ENCODE data around the gene CHRD.

CHRD gene

GRCh38 chr3:184379358-184380184 lies at the start of gene CHRD:
Gene CHRD (plus strand): TSS chr3:184380054. CDS start chr3:184380319, 265 bp downstream.
- Mint-ChIP-seq H3K27me3 (ENCODE audit: low read depth) (peaks cover 74% of the 10 kb centered on the region), H3K36me3 (ENCODE audit: low read depth) (no peaks in the 10 kb centered on the region)

GRCh38 chr3:184332370-184333090 lies 47.3 kb upstream of the CHRD start:
- H3K36me3 Mint-ChIP-seq (ENCODE audit: low read depth), result peaks cover 68% of the 10 kb centered on the region
- H3K9me3 Mint-ChIP-seq, result no peaks in the 10 kb centered on the region
- H3K4me1 Mint-ChIP-seq (ENCODE audit: low read depth), result peaks cover 31% of the 10 kb centered on the region
- peak overlapping the region; percentile 65 for H3K27ac Mint-ChIP-seq
- H3K4me3 Mint-ChIP-seq, result no peak overlapping the region
- peaks cover 2% of the 10 kb centered on the region for H3K27me3 Mint-ChIP-seq (ENCODE audit: low read depth)

More at GRCh38 chr3:184379358-184380184, at the start of gene CHRD:
- Mint-ChIP-seq H3K4me1 (ENCODE audit: low read depth) (peaks cover 2% of the 10 kb centered on the region), H3K9me3 (no peaks in the 10 kb centered on the region), H3K4me3 (peak within 1 kb of the TSS; percentile 64), H3K27ac (no peak within 1 kb of the TSS)

- peaks cover 36% of the 10 kb centered on the region for H3K4me1 Mint-ChIP-seq (ENCODE audit: low read depth)
- peaks cover 68% of the 10 kb centered on the region for H3K36me3 Mint-ChIP-seq (ENCODE audit: low read depth)
- no peaks in the 10 kb centered on the region for H3K9me3 Mint-ChIP-seq
- H3K27ac Mint-ChIP-seq, result peak overlapping the region; percentile 65
- peaks cover 6% of the 10 kb centered on the region for H3K27me3 Mint-ChIP-seq (ENCODE audit: low read depth)
- H3K4me3 Mint-ChIP-seq, result no peak overlapping the region
Observed at GRCh38 chr3:184333190-184333589, 46.7 kb upstream of the CHRD start.

GRCh38 chr3:184333700-184334099 lies 46.2 kb upstream of the CHRD start:
- Mint-ChIP-seq H3K4me3 (peak overlapping the region; percentile 23), H3K4me1 (ENCODE audit: low read depth) (peaks cover 36% of the 10 kb centered on the region)

GRCh38 chr3:184334470-184335158 lies 45.2 kb upstream of the CHRD start:
- Mint-ChIP-seq H3K9me3 (no peaks in the 10 kb centered on the region), H3K36me3 (ENCODE audit: low read depth) (peaks cover 57% of the 10 kb centered on the region), H3K27ac (peak overlapping the region; percentile 65), H3K27me3 (ENCODE audit: low read depth) (peaks cover 6% of the 10 kb centered on the region), H3K4me3 (peak overlapping the region; percentile 28), H3K4me1 (ENCODE audit: low read depth) (peaks cover 40% of the 10 kb centered on the region)

More at GRCh38 chr3:184333700-184334099, 46.2 kb upstream of the CHRD start:
- H3K9me3 Mint-ChIP-seq, result no peaks in the 10 kb centered on the region
- peak overlapping the region; percentile 65 for H3K27ac Mint-ChIP-seq
- peaks cover 65% of the 10 kb centered on the region for H3K36me3 Mint-ChIP-seq (ENCODE audit: low read depth)
- H3K27me3 Mint-ChIP-seq (ENCODE audit: low read depth), result peaks cover 6% of the 10 kb centered on the region

GRCh38 chr3:184335291-184335660 lies 44.6 kb upstream of the CHRD start:
- Mint-ChIP-seq H3K9me3 (no peaks in the 10 kb centered on the region), H3K4me3 (peak overlapping the region; percentile 67), H3K27ac (peak overlapping the region; percentile 86), H3K27me3 (ENCODE audit: low read depth) (peaks cover 6% of the 10 kb centered on the region), H3K4me1 (ENCODE audit: low read depth) (peaks cover 40% of the 10 kb centered on the region), H3K36me3 (ENCODE audit: low read depth) (peaks cover 52% of the 10 kb centered on the region)

- H3K27ac Mint-ChIP-seq, result peak overlapping the region; percentile 86
- no peaks in the 10 kb centered on the region for H3K9me3 Mint-ChIP-seq
- peaks cover 6% of the 10 kb centered on the region for H3K27me3 Mint-ChIP-seq (ENCODE audit: low read depth)
- peaks cover 44% of the 10 kb centered on the region for H3K4me1 Mint-ChIP-seq (ENCODE audit: low read depth)
- H3K36me3 Mint-ChIP-seq (ENCODE audit: low read depth), result peaks cover 48% of the 10 kb centered on the region
- H3K4me3 Mint-ChIP-seq, result peak overlapping the region; percentile 84
Observed at GRCh38 chr3:184335661-184336546, 44.0 kb upstream of the CHRD start.

GRCh38 chr3:184336547-184337398 lies 43.1 kb upstream of the CHRD start:
- Mint-ChIP-seq H3K4me3 (peak overlapping the region; percentile 84), H3K36me3 (ENCODE audit: low read depth) (peaks cover 39% of the 10 kb centered on the region), H3K4me1 (ENCODE audit: low read depth) (peaks cover 46% of the 10 kb centered on the region), H3K9me3 (no peaks in the 10 kb centered on the region), H3K27me3 (ENCODE audit: low read depth) (peaks cover 6% of the 10 kb centered on the region), H3K27ac (peak overlapping the region; percentile 84)

- peaks cover 34% of the 10 kb centered on the region for H3K36me3 Mint-ChIP-seq (ENCODE audit: low read depth)
- no peaks in the 10 kb centered on the region for H3K9me3 Mint-ChIP-seq
- H3K4me1 Mint-ChIP-seq (ENCODE audit: low read depth), result peaks cover 44% of the 10 kb centered on the region
- H3K27ac Mint-ChIP-seq, result peak within 1 kb of the TSS; percentile 84
- peaks cover 6% of the 10 kb centered on the region for H3K27me3 Mint-ChIP-seq (ENCODE audit: low read depth)
- H3K4me3 Mint-ChIP-seq, result peak within 1 kb of the TSS; percentile 84
Observed at GRCh38 chr3:184337399-184337714, 42.5 kb upstream of the CHRD start, which contains the start of gene FAM131A. Gene FAM131A (plus strand): TSS chr3:184337600. CDS start chr3:184337631, 31 bp downstream.

GRCh38 chr3:184337981-184338380 lies 41.9 kb upstream of the CHRD start:
- Mint-ChIP-seq H3K27me3 (ENCODE audit: low read depth) (peaks cover 6% of the 10 kb centered on the region), H3K4me1 (ENCODE audit: low read depth) (peaks cover 38% of the 10 kb centered on the region), H3K36me3 (ENCODE audit: low read depth) (peaks cover 27% of the 10 kb centered on the region), H3K4me3 (peak overlapping the region; percentile 32), H3K27ac (no peak overlapping the region), H3K9me3 (no peaks in the 10 kb centered on the region)

- peaks cover 6% of the 10 kb centered on the region for H3K27me3 Mint-ChIP-seq (ENCODE audit: low read depth)
- no peak overlapping the region for H3K27ac Mint-ChIP-seq
- no peak overlapping the region for H3K4me3 Mint-ChIP-seq
- H3K9me3 Mint-ChIP-seq, result no peaks in the 10 kb centered on the region
- peaks cover 22% of the 10 kb centered on the region for H3K36me3 Mint-ChIP-seq (ENCODE audit: low read depth)
- H3K4me1 Mint-ChIP-seq (ENCODE audit: low read depth), result peaks cover 33% of the 10 kb centered on the region
Observed at GRCh38 chr3:184338511-184338945, 41.3 kb upstream of the CHRD start.

- Mint-ChIP-seq H3K36me3 (ENCODE audit: low read depth) (peaks cover 18% of the 10 kb centered on the region), H3K9me3 (no peaks in the 10 kb centered on the region), H3K27ac (no peak overlapping the region), H3K4me3 (no peak overlapping the region), H3K27me3 (ENCODE audit: low read depth) (peaks cover 6% of the 10 kb centered on the region), H3K4me1 (ENCODE audit: low read depth) (peaks cover 29% of the 10 kb centered on the region)
Observed at GRCh38 chr3:184339001-184339400, 40.9 kb upstream of the CHRD start.

All from T-helper 1 cell treated with Interleukin-12 subunit alpha and Interleukin-12 subunit beta and Interleukin-4 antibody, amounts not matched to agents 30 μg/mL and 1 μg/mL, for 36 hours (primary cell).